Skeletal muscle cell (primary cell): ENCODE data around the gene TOM1L2.
"Not testable (repeated sequence)": the region's sequence is repeated elsewhere in the genome, so short reads cannot be mapped to it uniquely, and the experiment has no call there.

Experiments used
- DNase-seq: peaks from one replicate; pipeline ENCODE4 v3.0.0-alpha.2; 2010; ENCODE audit warnings: low read depth
- H3K4me3 ChIP-seq: 2 replicates; pipeline ENCODE4 v1.5.1; 2011; ENCODE audit warnings: low read depth, mild to moderate bottlenecking, control low read depth, low read length, moderate library complexity

The TOM1L2 gene

GRCh38 chr17:17816240-17816814 lies 155.9 kb downstream of the TOM1L2 start:
- DNase-seq, result no peak
- H3K4me3 ChIP-seq, result no peak overlapping the region

GRCh38 chr17:17815436-17816200 lies 156.6 kb downstream of the TOM1L2 start:
- H3K4me3 ChIP-seq, result no peak overlapping the region
- DNase-seq, result no peak

GRCh38 chr17:17815062-17815406 lies 157.2 kb downstream of the TOM1L2 start:
- no peak for DNase-seq
- H3K4me3 ChIP-seq, result no peak overlapping the region

- no peak for DNase-seq
- no peak overlapping the region for H3K4me3 ChIP-seq
Observed at GRCh38 chr17:17814162-17815061, 157.8 kb downstream of the TOM1L2 start.

- DNase-seq, result no peak
- no peak overlapping the region for H3K4me3 ChIP-seq
Observed at GRCh38 chr17:17813725-17814095, 158.5 kb downstream of the TOM1L2 start.

- DNase-seq, result no peak
- no peak overlapping the region for H3K4me3 ChIP-seq
Observed at GRCh38 chr17:17813055-17813724, 159.0 kb downstream of the TOM1L2 start.

- DNase-seq, result no peak
- no peak overlapping the region for H3K4me3 ChIP-seq
Observed at GRCh38 chr17:17812211-17813054, 159.8 kb downstream of the TOM1L2 start.

GRCh38 chr17:17811381-17812210 lies 160.6 kb downstream of the TOM1L2 start:
- no peak for DNase-seq
- no peak overlapping the region for H3K4me3 ChIP-seq

- no peak overlapping the region for H3K4me3 ChIP-seq
- DNase-seq, result no peak
Observed at GRCh38 chr17:17810895-17811248, 161.3 kb downstream of the TOM1L2 start.

- peak; percentile 35 for DNase-seq
- no peak overlapping the region for H3K4me3 ChIP-seq
Observed at GRCh38 chr17:17810084-17810894, 161.9 kb downstream of the TOM1L2 start.

- no peak overlapping the region for H3K4me3 ChIP-seq
- no peak for DNase-seq
Observed at GRCh38 chr17:17809531-17810083, 162.6 kb downstream of the TOM1L2 start.

- no peak overlapping the region for H3K4me3 ChIP-seq
- no peak for DNase-seq
Observed at GRCh38 chr17:17808706-17809432, 163.3 kb downstream of the TOM1L2 start.

GRCh38 chr17:17808200-17808599 lies 164.0 kb downstream of the TOM1L2 start:
- H3K4me3 ChIP-seq, DNase-seq: not testable (repeated sequence)

- H3K4me3 ChIP-seq, result no peak overlapping the region
Observed at GRCh38 chr17:17807440-17807839, 164.8 kb downstream of the TOM1L2 start.

GRCh38 chr17:17806611-17807274 lies 165.5 kb downstream of the TOM1L2 start:
- no peak overlapping the region for H3K4me3 ChIP-seq
- DNase-seq, result no peak

More at GRCh38 chr17:17807440-17807839, 164.8 kb downstream of the TOM1L2 start:
- DNase-seq, result no peak

GRCh38 chr17:17806035-17806434 lies 166.2 kb downstream of the TOM1L2 start:
- no peak for DNase-seq
- H3K4me3 ChIP-seq, result no peak overlapping the region
